B cell (primary cell): Measurements from ENCODE around the gene MBNL1. TPM values are rescaled to one million over a fixed set of nuclear protein-coding genes. Genes with fewer than 3 reads are reported as not detected.

Source experiments
- ATAC-seq: fragments of 200-7000 bp; cut with Tn5 transposase; one replicate; pipeline ENCODE4 v1.10.0; 2021; ENCODE audit warnings: low read depth, mild to moderate bottlenecking, moderate number of reproducible peaks, moderate library complexity
- CTCF ChIA-PET: fragments of 350-600 bp; sonication (Branson Sonifier 250); formaldehyde crosslinking; loops from one replicate; lab custom pipeline; 2021; ENCODE audit warnings: antibody characterized with exemption, inconsistent platforms; lab: Charles Lee
- POLR2A ChIA-PET: fragments of 350-600 bp; sonication (Branson Sonifier 250); formaldehyde crosslinking; loops from one replicate; lab custom pipeline; 2021; ENCODE audit warnings: antibody characterized with exemption; lab: Charles Lee
- DNase-seq: peaks from one replicate; pipeline ENCODE4 v3.0.0; 2013
- H2AFZ ChIP-seq: 2 replicates; pipeline ENCODE4 v1.6.1; 2012; ENCODE audit warnings: mild to moderate bottlenecking, low read depth, low read length; ENCODE audit not compliant: insufficient read depth, poor library complexity, severe bottlenecking
- H3K27ac ChIP-seq, 2 donors: 1 replicate in 1 of 2; 2 replicates in 1 of 2; pipeline ENCODE4 v1.5.1; 2012 to 2013; ENCODE audit warnings: low read length in 2 of 2, mild to moderate bottlenecking in 2 of 2, moderate library complexity in 1 of 2
- H3K27me3 ChIP-seq, 4 experiments: fragments of 200-600 bp in 1 of 4; sonication (generic) in 1 of 4; replicated peaks in 1 of 4; 1 replicate in 2 of 4; 2 replicates in 2 of 4; pipeline versions ENCODE4 v1.6.1 to v1.7.0; 2013 to 2016; ENCODE audit warnings: low read length in 3 of 4, mild to moderate bottlenecking in 2 of 4, mixed read lengths in 1 of 4, moderate library complexity in 1 of 4; ENCODE audit not compliant: insufficient read depth in 4 of 4, control insufficient read depth in 3 of 4; ENCODE audit errors: control extremely low read depth in 1 of 4
- H3K36me3 ChIP-seq, 2 experiments: replicated peaks in 1 of 2; 1 replicate in 1 of 2; 2 replicates in 1 of 2; pipeline versions ENCODE4 v1.6.1 to v1.7.1; 2013; ENCODE audit warnings: low read length in 1 of 2; ENCODE audit not compliant: insufficient read depth in 2 of 2, control insufficient read depth in 1 of 2; ENCODE audit errors: control extremely low read depth in 1 of 2, extremely low read depth in 1 of 2
- H3K4me1 ChIP-seq, 2 donors: fragments of 200-600 bp in 1 of 2; sonication (generic) in 1 of 2; 1 replicate in 1 of 2; 2 replicates in 1 of 2; pipeline versions ENCODE4 v1.5.1 to v1.6.1; 2013 to 2017; ENCODE audit warnings: low read length in 2 of 2; ENCODE audit not compliant: control insufficient read depth in 2 of 2, insufficient read depth in 2 of 2
- H3K4me2 ChIP-seq: replicated peaks from 2 replicates; pipeline ENCODE3; 2012; ENCODE audit warnings: mild to moderate bottlenecking, low read depth, low read length; ENCODE audit not compliant: poor library complexity, severe bottlenecking
- H3K4me3 ChIP-seq, 5 experiments: fragments of 200-600 bp in 1 of 5; sonication (generic) in 1 of 5; 1 replicate in 3 of 5; 2 replicates in 2 of 5; pipeline versions ENCODE4 v1.5.1 to v1.7.0; 2011 to 2016; ENCODE audit warnings: low read length in 4 of 5, mild to moderate bottlenecking in 4 of 5, low read depth in 2 of 5, control low read depth in 1 of 5, moderate library complexity in 1 of 5; ENCODE audit not compliant: insufficient read depth in 1 of 5; ENCODE audit errors: control extremely low read depth in 1 of 5, extremely low read depth in 1 of 5
- H3K79me2 ChIP-seq: fragments of 200-600 bp; sonication (generic); one replicate; pipeline ENCODE4 v1.6.0; 2016; ENCODE audit warnings: low read length; ENCODE audit not compliant: control insufficient read depth, insufficient read depth
- H3K9ac ChIP-seq: fragments of 200-600 bp; sonication (generic); 2 replicates; pipeline ENCODE4 v1.6.1; 2017; ENCODE audit warnings: mild to moderate bottlenecking, low read length, moderate library complexity
- H3K9me3 ChIP-seq, 3 donors: one replicate each; pipeline versions ENCODE4 v1.6.1 to v1.7.1; 2013; ENCODE audit warnings: low read length in 2 of 3; ENCODE audit not compliant: control insufficient read depth in 2 of 3, insufficient read depth in 1 of 3; ENCODE audit errors: control extremely low read depth in 1 of 3
- H4K20me1 ChIP-seq: 2 replicates; pipeline ENCODE4 v1.6.0; 2012; ENCODE audit warnings: mild to moderate bottlenecking, low read length; ENCODE audit not compliant: insufficient read depth, control insufficient read depth, poor library complexity, severe bottlenecking
- H3K27ac Mint-ChIP-seq: one replicate; pipeline ENCODE4 v1.8.0; 2021; ENCODE audit warnings: mixed read lengths
- H3K27me3 Mint-ChIP-seq: one replicate; pipeline ENCODE4 v1.8.0; 2021; ENCODE audit warnings: mixed read lengths
- H3K4me1 Mint-ChIP-seq: one replicate; pipeline ENCODE4 v1.8.0; 2021; ENCODE audit warnings: mixed read lengths
- H3K4me3 Mint-ChIP-seq: one replicate; pipeline ENCODE4 v1.8.0; 2021; ENCODE audit warnings: mixed read lengths
- H3K9me3 Mint-ChIP-seq: one replicate; pipeline ENCODE4 v1.8.0; 2022; ENCODE audit warnings: mixed read lengths; ENCODE audit not compliant: insufficient read depth
- CTCF ChIP-seq: fragments of 200-600 bp; IDR thresholded peaks from one replicate; pipeline ENCODE4 v1.8.0; 2022; ENCODE audit warnings: antibody characterized with exemption, mild to moderate bottlenecking
- EZH2 ChIP-seq: IDR thresholded peaks from 2 replicates; pipeline ENCODE4 v1.6.1; 2012; ENCODE audit warnings: borderline replicate concordance, low read depth, mild to moderate bottlenecking, moderate library complexity, low read length; ENCODE audit not compliant: insufficient read depth, poor library complexity, severe bottlenecking
- WGBS: methylation state at CpG from one replicate; pipeline ENCODE4 v1.1.5; 2013; ENCODE audit warnings: missing lambda C conversion rate; ENCODE audit not compliant: insufficient coverage; 5-methylcytosine and 5-hydroxymethylcytosine counted together
- intact Hi-C: fragments of 100-400 bp; cut with micrococcal nuclease; formaldehyde crosslinking; loops from one replicate; pipeline ENCODE4 v1.10.0; 2022
- polyA plus RNA-seq: library from polyadenylated mRNA; depleted of rRNA; stranded (reverse); fragments of >200 nt; gene quantifications from 2 replicates; pipeline ENCODE4 v1.2.3, GENCODE V29; 2012
- total RNA-seq, 2 donors: library from RNA; stranded (reverse); fragments of 120-200 nt in 1 of 2; gene quantifications; 1 replicate in 1 of 2; 2 replicates in 1 of 2; pipeline versions ENCODE4 v1.2.3 to v1.2.4, GENCODE V29; 2013 to 2022

Gene MBNL1
- total and polyA plus RNA-seq, 2 donors (not counting 1 experiment from before 2014, with no cell fraction given) = 195 to 505 TPM

- H3K27ac Mint-ChIP-seq = no peak overlapping the region
- TF ChIP-seq EZH2 (no peak), CTCF (no peak)
- peak overlapping the region; percentile 8 for H3K4me3 Mint-ChIP-seq
- intact Hi-C loops = no loop called here
- no peaks in the 10 kb centered on the region for H3K27me3 Mint-ChIP-seq
- DNase-seq = no peak
- Histone ChIP-seq H3K27me3 (no peaks in the 10 kb centered on the region), H4K20me1 (peaks cover 43% of the 10 kb centered on the region), H3K36me3 (no peaks in the 10 kb centered on the region), H2AFZ (no peak overlapping the region), H3K4me3 (no peak overlapping the region), H3K9ac (peak overlapping the region; percentile 0), H3K79me2 (peaks cover 96% of the 10 kb centered on the region), H3K9me3 (no peaks in the 10 kb centered on the region), H3K27ac (peak overlapping the region in 1 of 2 donors; percentile 63), H3K4me1 (peaks cover 56 to 82% of the 10 kb centered on the region in 2 donors), H3K4me2 (peak overlapping the region; percentile 47)
- ATAC-seq = no peak
- ChIA-PET CTCF (interaction anchor here (0.6 kb wide), 1 partner anchor 15 kb away, joined by 4 read pairs; no protein-coding TSS in a partner anchor), POLR2A (no interaction called here)
- H3K9me3 Mint-ChIP-seq = no peaks in the 10 kb centered on the region
- H3K4me1 Mint-ChIP-seq = peaks cover 78% of the 10 kb centered on the region
- WGBS = no CpG with 5 or more reads among the region's 6 CpGs
Observed at GRCh38 chr3:152287898-152288576, 19.3 kb downstream of the MBNL1 start.

- Histone ChIP-seq H3K4me2 (peak overlapping the region; percentile 47), H3K9me3 (no peaks in the 10 kb centered on the region), H3K36me3 (no peaks in the 10 kb centered on the region), H2AFZ (peak overlapping the region; percentile 4), H3K27me3 (no peaks in the 10 kb centered on the region), H3K27ac (peak overlapping the region in 1 of 2 donors; percentile 63), H3K4me3 (no peak overlapping the region), H4K20me1 (peaks cover 41% of the 10 kb centered on the region), H3K4me1 (peaks cover 56 to 82% of the 10 kb centered on the region in 2 donors), H3K9ac (peak overlapping the region; percentile 15), H3K79me2 (peaks cover 96% of the 10 kb centered on the region)
- no CpG with 5 or more reads among the region's 1 CpG for WGBS
- intact Hi-C loops = no loop called here
- TF ChIP-seq EZH2 (no peak), CTCF (no peak)
- ChIA-PET CTCF (no interaction called here), POLR2A (no interaction called here)
- no peak overlapping the region for H3K27ac Mint-ChIP-seq
- DNase-seq (no peak), ATAC-seq (no peak)
- no peaks in the 10 kb centered on the region for H3K27me3 Mint-ChIP-seq
- H3K4me1 Mint-ChIP-seq = peaks cover 77% of the 10 kb centered on the region
- no peak overlapping the region for H3K4me3 Mint-ChIP-seq
- H3K9me3 Mint-ChIP-seq = no peaks in the 10 kb centered on the region
Observed at GRCh38 chr3:152288681-152289080, 20.0 kb downstream of the MBNL1 start.
